HG02943 (cell line): ENCODE results near the gene LAMA3.

Experiments
- ATAC-seq: cut with Tn5 transposase; IDR thresholded peaks from one replicate; pipeline ENCODE4 v1.9.1; 2021; ENCODE audit warnings: mild to moderate bottlenecking, low read depth, moderate library complexity; ENCODE audit not compliant: unreplicated experiment

LAMA3 gene

DNA sequence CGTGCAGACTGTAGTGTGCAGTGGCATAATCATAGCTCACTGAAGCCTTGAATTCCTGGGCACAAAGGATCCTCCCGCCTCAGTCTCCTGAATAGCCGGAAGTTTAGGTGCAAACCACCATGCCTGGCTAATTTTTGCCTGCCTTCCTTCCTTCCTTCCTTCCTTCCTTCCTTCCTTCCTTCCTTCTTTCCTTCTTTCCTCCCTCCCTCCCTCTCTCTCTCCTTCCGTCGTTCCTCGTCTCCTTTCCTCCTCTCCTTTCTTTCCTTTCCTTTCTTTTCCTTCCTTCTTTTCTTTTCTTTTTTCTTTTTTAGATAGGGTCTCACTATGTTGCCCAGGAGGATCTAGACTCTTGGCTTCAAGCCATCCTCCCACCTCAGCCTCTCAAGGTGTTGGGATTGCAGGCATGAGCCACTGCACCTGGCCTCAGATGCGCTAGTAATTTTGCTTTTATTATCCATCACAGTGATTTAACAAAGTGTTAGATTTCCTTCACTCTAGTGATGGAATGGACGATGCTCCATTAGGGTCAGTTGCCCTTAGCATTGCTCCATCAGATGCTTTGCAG, 20.0 kb upstream of the LAMA3 start:
- ATAC-seq = no peak

- no peak for ATAC-seq
Observed at GRCh38 chr18:23669804-23670405, 19.3 kb upstream of the LAMA3 start.

DNA sequence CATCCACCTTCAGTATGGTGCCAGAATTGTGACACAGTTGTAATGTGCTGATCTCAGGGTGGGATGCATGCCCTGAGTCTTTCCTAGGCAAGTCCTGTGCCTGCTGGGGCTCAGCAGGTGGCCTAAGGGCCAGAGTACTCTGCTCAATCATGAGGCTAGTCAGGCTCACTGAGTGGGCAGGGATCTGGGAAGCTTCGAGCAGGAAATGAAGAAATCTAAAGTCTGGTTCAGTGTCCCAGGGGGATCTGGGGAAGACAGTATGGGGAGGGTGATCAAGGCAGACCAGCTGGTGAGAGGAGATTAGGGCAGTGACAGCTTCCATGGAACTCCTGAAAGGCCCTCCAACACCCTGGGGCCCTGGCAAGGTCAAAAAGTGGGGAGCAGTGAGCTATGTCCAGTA, 17.7 kb upstream of the LAMA3 start:
- no peak for ATAC-seq

DNA sequence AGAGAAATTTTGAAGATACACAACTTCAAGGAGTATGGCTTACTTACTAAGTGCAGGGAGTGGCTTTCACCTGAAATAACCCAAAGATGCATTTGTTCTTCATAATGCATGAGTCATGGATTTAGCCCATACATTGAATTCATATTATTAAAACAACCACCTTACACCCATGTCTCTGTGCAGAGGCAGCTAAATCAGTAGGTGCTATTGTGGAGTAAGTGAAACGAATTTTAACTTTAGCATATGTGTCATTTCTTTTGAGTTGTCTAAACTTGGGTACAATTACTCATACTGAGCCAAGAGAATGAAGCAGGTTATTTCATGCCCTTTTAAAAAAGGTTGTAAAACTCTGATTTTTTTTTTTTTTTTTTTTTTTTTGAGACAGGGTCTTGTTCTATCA, 15.5 kb upstream of the LAMA3 start:
- no peak for ATAC-seq

- ATAC-seq = no peak
Observed at GRCh38 chr18:23675236-23675635, 14.0 kb upstream of the LAMA3 start.

DNA sequence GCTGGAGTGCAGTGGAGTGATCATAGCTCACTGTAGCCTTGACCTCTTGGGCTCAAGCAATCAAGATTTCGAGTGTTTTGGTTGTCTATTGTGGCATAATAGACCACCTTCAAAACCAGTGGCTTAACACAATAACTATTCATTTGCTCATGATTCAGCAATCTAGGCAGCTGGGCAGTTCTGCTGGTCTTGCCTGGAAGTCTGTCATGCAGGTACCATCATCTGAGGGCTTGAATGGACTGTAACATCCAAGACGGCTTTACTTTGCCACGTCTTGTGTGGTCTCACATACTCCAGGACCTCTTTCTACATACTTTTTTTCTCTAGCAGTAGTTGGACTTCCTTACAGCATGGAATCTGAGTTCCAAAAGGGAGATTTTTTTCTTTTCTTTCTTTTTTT, 13.4 kb upstream of the LAMA3 start:
- no peak for ATAC-seq

- ATAC-seq = no peak
Observed at GRCh38 chr18:23682045-23682444, 7.2 kb upstream of the LAMA3 start.

GRCh38 chr18:23682472-23682871, 6.8 kb upstream of the LAMA3 start:
- no peak for ATAC-seq

DNA sequence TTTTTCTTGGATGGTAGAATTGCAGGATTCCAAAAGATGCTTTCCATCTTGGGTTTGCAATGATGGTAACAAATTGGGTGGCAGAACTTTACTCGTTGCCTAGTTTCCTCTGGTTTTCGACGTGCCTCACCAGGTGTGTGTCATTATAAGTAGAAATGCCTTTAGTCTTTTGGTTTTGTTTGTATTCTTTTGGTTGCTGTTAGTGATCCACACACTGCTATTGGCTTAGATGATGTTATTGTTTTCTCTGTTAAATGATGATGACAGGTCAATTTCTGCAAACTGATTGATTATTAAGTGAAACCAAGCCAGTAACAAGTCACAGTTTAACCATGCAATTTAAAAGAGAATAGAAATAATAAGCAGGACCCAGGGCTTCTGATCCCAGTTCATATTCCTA, 6.1 kb upstream of the LAMA3 start:
- no peak for ATAC-seq

DNA sequence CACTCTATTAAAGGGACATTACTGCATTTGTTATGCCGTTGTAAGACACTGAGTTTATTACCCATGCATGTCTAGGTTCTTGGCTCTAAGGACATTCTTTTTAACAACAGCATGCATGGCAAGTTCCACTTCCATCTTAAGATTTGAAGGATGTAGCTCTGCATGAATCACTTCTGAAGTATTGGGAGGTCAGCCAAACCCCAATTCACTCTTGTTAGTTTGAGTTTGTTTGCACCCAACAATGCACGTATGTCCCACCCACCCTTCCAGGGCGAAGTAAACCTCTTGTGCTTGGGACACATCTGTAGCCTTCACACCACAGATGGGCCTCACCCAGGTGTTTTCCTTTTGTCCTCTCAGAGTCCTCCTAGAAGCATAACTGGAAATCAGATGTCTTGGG, 5.6 kb upstream of the LAMA3 start:
- no peak for ATAC-seq

- ATAC-seq = no peak
Observed at GRCh38 chr18:23684515-23685197, 4.6 kb upstream of the LAMA3 start.

DNA sequence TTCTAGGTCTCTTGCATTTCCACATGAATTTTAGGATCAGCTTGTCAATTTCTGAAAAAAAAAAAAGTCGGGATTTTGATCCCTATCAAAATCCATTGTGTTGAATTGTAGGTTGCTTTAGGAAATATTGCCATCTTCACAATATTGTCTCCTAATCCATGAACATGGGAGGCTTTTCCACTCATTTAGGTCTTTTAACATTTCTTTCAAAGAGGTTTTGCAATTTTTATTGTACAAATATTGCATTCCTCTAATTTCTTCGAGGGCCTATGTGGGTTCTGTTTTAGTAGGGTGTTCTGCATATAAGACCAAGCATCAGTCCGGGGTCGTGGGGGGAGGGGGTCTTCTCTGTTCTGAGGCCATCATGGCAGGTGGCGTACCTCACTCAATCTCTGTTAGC, 725 bp upstream of the LAMA3 start:
- no peak for ATAC-seq

DNA sequence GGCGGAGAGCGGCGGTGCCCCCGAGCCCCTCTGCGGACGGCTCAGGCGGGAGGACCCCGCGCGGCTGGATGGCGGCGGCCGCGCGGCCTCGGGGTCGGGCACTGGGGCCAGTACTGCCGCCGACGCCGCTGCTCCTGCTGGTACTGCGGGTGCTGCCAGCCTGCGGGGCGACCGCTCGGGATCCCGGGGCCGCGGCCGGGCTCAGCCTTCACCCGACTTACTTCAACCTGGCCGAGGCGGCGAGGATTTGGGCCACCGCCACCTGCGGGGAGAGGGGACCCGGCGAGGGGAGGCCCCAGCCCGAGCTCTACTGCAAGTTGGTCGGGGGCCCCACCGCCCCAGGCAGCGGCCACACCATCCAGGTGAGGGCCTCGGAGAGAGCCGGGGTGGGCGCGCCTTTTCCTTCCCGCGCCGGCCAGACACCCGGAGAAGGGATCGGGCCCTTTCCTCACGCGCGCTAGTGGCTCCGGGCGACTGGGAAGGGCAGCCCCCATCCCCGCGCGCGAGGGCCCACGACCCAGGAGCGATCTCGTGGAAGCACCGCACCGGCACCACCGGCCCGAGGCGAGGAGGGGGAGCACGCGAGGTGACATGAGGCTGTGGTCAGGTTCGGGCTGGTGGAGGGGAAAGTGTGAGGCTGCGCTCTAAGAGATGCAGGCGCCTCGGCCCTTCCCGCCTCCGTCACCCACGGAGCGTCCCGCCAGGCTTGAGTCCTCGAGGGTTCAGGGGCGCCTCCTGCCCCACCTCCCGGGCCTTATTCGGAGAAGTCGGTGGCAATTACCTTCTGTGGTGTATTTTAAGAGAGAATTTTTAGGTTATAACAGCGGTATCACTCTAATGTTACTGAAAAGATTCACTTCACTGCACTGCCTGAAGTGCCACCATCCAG, 607 bp downstream of the LAMA3 start:
- ATAC-seq = no peak

DNA sequence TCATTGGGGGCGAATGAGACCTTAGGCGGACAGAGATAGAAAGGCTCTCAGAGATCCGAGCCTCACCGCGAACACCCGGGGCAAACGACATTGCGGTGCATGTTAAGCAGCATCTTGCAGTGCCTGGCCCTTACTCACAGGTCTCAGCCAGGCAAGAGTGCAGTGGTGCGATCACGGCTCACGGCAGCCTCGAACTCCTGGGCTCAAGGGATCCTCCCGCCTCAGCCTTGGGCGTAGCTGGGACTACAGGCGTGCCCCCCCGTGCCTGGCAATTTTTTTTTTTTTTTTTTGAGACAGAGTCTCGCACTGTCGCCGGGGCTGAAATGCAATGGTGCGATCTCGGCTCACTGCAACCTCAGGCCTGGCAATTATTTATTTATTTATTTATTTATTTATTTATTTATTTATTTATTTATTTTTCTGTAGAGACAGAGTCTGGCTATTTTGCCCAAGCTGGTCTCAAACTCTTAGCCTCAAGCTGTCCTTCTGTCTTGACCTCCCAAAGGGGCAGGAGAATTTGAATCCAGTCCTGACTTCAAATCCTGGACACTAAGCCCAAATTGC, 1.3 kb downstream of the LAMA3 start:
- ATAC-seq = no peak

GRCh38 chr18:23693846-23694245, 4.6 kb downstream of the LAMA3 start:
- ATAC-seq = no peak

DNA sequence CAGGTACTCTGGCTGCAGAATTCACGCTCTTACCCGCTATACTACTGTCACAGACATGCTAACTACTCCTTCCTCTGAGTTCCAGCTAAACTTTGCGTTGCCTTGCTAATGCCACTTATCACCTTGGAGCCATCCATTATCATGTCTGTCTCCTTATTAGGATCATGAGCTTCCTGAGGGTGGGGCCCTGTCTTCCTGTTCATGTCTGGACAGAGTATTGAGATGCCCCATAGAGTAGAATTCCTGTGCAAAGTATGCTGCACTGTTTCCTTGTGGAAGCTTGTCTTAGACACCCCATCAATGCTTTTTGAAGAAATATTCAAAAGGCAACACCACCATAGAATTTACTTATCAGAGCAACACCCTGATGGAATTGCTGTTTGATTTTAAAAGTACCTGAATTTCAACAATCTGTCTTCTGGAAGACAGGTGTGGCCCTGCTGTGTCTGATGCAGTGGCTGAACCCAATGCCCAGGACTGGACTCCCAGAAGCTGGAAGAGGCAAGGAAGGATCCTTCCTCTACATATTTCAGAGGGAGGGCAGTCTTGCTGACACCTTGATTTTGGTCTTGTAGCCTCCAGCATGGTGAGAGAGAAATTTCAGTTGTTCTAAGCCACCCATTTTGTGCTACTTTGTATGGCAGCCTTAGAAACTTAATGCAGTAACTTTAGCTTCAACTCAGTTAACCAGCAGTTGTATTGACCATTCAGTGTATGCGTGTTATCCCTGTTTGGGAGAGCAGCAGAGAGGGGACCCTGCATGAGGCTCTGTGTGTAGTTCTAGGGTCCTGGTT, 5.6 kb downstream of the LAMA3 start:
- ATAC-seq = no peak

GRCh38 chr18:23701017-23701416, 11.8 kb downstream of the LAMA3 start:
- ATAC-seq = no peak

- no peak for ATAC-seq
Observed at GRCh38 chr18:23701544-23702064, 12.4 kb downstream of the LAMA3 start.

- ATAC-seq = no peak
Observed at GRCh38 chr18:23702606-23703005, 13.4 kb downstream of the LAMA3 start.
